Mucosa of gallbladder (tissue), 1 donor: ENCODE results near the gene RAF1. TPM values are rescaled to one million over a fixed set of nuclear protein-coding genes. Genes with fewer than 3 reads are reported as not detected.

Experiments used
- DNase-seq: peaks from one replicate; pipeline ENCODE4 v3.0.0-alpha.2; 2020; ENCODE audit warnings: low spot score
- total RNA-seq: library from RNA; stranded (reverse); gene quantifications from one replicate; pipeline ENCODE4 v1.2.1, GENCODE V29; 2021
- donor health status: DM: no; HTN: no; CAD: no.

RAF1 gene
- total RNA-seq, 1 donor from 2014 or later, result 79.5 TPM

DNA sequence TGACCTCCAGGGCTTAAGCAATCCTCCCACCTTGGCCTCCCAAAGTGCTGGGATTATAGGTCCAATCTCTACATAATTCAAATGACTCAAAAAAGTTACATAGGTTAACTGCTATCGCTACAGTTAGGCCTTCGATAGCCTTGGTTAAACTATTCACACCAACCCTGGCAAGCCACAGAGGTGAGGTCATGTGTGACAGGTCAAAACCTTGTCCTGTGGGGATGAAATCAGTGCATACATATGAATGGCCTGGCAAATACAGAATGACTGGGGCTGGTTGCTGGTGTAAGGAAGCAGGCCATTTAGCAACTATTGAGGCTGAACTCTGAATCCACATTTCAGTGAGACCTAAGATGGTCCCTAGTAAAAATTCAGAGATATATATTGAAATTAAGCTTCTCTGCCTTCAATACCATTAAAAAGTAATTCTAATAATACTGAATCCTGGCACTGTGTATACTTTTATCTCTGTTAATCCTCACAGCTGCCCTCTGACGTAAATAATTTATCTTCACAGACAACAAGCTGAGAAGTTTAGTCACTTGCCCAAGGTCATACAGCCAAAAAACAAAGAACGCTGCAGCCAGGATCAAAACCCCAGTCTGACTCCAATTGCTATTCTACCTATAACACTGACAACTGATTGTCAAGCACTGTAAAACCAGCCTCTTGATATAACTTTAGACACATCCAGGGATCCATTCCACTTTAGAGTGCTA is 71.8 kb downstream of the RAF1 start:
- DNase-seq, result no peak

GRCh38 chr3:12591456-12591855 is 72.5 kb downstream of the RAF1 start:
- DNase-seq, result no peak

- DNase-seq, result no peak
Observed at GRCh38 chr3:12590096-12590495, 73.8 kb downstream of the RAF1 start.

GRCh38 chr3:12588039-12589009 is 75.6 kb downstream of the RAF1 start:
- DNase-seq, result no peak

GRCh38 chr3:12586403-12586802 is 77.5 kb downstream of the RAF1 start:
- no peak for DNase-seq

DNA sequence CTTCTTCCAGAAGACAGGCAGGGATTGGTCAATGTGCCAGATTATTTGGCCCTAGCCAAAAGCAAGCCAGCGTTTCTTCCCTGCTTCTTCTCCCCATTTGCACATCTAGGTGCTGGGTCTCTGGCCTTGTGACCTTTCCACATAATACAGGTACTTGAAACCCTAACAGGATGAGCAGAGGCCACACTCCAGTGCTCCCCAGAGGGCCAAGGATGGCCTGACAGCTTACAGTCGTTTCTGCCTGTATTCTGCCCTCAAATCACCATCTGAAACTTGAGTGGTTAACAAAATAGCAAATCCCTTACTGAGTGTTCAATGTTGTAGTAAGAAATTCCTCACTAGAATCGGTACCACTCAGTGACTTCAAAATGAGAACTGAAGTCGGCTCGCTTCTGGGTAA is 77.9 kb downstream of the RAF1 start:
- DNase-seq, result no peak

- no peak for DNase-seq
Observed at GRCh38 chr3:12585181-12585580, 78.7 kb downstream of the RAF1 start.

GRCh38 chr3:12584083-12584482 is 79.8 kb downstream of the RAF1 start:
- no peak for DNase-seq

DNA sequence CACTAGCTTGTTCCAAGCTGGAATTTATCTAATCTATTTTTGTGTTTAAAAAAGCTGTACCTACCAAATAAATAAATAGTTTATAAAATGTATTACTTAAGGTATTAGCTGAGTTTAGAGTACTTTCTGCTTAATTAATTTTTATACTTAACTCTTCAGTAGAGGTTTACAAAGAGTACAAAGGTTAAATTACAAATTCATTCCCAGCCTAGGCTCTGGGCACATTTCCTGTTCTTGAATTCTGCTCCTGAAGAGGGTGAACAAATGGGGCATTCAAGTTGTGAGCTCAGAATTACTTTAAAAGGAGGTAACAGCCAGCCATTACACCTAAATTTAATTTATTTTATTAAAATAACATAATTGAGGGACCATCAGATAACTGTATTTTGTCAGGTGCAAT is 80.6 kb downstream of the RAF1 start:
- no peak for DNase-seq

GRCh38 chr3:12582730-12583129 is 81.2 kb downstream of the RAF1 start:
- no peak for DNase-seq

DNA sequence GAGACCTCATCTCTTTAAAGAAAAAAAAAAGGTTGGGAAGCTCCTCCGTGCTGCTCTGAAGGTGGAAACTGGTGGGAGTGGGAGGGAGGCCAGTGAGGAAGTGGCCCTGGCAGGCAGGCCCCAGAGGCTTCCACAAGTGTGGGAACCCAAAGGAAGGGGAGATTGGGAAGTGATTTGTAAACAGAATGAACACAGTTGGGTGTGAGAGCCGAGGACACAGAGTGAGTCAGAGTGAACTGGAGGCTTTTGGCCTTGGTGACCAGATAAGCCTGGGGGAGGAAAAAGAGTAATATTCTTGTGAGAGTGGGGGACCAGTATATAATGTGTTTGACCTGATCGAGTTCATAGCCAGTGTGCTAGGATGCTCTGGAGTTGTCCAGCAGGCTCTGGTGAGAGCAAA is 84.0 kb downstream of the RAF1 start:
- DNase-seq, result no peak

DNA sequence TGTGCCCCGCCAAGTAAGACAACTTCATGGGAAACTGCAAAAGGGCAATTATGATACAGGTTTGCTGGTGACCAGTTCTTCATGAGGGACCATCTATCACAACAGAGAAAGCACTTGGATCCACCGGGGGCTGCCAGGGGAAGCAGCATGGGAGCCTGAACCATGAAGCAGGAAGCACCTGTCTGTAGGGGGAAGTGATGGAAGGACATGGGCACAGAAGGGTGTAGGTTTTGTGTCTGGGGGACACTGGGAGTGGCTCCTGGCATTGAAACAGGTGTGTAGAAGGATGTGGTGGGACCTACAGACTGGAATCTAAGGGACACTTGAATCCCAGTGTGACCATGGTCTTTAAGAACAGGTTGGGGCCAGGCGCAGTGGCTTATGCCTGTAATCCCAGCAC is 84.5 kb downstream of the RAF1 start:
- no peak for DNase-seq

GRCh38 chr3:12578742-12579141 is 85.2 kb downstream of the RAF1 start:
- no peak for DNase-seq

DNA sequence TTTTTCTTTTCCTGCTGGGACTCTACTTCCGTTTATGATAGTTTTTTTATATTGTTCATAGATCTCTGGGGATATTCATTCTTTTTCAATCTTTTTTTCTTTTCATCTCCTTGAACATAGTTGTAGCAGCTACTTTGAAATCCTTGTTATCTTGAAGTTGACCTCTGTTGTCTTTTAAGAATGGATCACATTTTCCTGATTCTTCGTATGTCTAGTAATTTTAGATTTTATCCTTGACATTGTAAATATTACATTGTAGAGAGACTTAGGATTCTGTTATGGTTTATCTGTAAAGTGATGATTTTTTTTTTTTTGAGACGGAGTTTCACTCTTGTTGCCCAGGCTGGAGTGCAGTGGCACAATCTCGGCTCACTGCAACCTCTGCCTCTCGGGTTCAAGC is 86.5 kb downstream of the RAF1 start:
- no peak for DNase-seq

DNA sequence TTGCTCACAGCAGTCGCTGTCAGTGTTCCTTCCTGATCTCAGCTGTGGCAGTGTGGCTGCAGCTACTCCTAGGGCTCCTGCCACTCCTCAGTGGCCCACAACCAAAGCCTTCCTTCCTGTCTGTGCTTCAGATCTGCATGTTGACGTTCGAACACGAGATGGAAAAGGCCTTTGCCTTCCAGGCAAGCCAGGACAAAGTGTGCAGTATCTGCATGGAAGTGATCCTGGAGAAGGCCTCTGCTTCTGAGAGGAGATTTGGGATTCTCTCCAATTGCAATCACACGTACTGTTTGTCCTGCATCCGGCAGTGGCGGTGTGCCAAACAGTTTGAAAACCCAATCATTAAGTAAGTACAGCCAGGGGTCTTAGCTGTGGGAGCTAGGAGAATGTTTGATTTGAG is 89.3 kb downstream of the RAF1 start:
- DNase-seq, result no peak

DNA sequence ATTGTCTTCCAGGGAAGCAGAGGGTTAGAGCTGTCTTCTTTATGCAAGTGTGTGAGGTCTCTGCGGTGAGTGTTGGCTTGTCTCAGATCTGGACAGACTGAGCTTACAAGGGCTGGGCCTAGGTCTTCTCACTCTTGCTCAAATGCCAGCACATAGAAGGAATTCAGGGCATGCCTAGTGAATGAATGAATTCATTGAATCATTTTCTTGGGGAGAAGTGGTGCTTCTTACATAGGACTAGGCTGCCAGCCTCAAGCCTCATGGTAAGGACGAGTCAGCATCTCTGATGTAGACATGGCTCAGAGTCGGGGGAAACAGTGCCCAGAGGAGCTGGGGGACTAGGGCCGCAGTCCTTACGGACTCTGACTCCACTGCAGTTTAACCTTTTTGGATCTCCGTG is 89.8 kb downstream of the RAF1 start:
- no peak for DNase-seq

DNA sequence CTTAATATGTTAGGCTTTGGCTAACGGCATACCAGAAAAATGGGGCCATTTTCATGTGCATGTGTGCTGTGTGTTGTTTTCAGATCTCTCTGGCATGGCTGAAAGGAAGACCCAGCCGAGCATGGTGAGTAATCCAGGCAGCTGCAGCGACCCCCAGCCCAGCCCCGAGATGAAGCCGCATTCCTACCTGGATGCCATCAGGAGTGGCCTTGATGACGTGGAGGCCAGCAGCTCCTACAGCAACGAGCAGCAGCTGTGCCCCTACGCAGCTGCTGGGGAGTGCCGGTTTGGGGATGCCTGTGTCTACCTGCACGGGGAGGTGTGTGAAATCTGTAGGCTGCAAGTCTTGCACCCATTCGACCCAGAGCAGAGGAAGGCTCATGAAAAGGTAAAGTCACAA is 91.9 kb downstream of the RAF1 start:
- no peak for DNase-seq

- no peak for DNase-seq
Observed at GRCh38 chr3:12569836-12570235, 94.1 kb downstream of the RAF1 start.

DNA sequence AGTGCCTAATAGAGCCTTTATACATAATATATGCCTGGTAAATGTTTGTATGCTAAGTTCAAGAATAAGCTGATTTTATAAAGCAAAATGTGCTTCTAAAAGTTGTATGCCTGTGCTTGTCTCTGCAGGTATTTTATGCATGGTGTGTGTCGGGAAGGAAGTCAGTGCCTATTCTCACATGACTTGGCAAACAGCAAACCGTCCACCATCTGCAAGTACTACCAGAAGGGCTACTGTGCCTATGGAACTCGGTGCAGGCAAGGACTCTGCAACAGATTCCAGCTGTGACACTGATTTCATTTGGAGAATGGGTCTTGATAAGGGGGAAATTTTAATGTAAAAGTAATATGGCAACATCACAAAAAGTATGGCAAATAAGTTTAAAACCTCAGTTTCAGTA is 95.2 kb downstream of the RAF1 start:
- no peak for DNase-seq

DNA sequence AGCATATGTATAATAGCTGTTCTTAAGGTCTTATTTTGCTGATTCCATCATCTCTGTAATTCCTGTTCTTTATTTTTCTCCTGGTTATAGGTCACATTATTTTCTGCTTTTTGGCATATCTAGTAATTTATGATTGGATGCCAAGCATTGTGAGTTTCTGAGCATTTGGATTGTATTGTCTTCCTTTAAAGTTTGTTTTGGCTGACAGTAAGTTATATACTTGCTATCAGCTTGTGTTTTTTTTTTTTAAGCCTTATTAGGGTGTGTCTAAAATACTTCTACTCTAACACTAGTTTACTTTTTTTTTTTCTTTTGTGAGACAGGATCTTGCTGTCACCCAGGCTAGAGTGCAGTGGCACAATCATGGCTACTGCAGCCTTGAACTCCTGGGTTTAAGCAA is 96.9 kb downstream of the RAF1 start:
- no peak for DNase-seq

GRCh38 chr3:12562451-12562850 is 101.5 kb downstream of the RAF1 start:
- DNase-seq, result no peak

DNA sequence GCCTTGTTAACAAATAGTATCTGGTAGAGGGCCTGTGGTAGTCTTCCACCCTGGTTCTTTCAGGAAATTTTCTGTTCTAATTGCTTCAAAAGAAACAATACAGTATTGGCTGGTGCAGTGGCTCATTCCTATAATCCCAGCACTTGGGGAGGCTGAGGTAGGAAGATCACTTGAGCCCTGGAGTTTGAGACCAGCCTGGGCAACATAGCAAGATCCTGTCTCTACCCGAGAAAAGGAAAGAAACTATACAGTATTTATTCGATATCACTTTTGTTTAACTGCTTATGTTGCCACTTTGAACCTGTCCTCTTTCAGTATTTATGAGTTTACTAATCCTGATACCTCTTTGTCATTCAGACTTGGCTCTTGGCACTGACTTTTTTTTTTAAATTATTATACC is 102.5 kb downstream of the RAF1 start:
- DNase-seq, result no peak

- no peak for DNase-seq
Observed at GRCh38 chr3:12560505-12561190, 103.3 kb downstream of the RAF1 start.
